NK-92 (cell line): ENCODE data around the gene AQR.
"Not testable (repeated sequence)": the region's sequence is repeated elsewhere in the genome, so short reads cannot be mapped to it uniquely, and the experiment has no call there.

Experiments
- DNase-seq: peaks from one replicate; lab custom pipeline; 2025; ENCODE audit not compliant: unreplicated experiment; lab: John Stamatoyannopoulos, UW

AQR gene

GRCh38 chr15:34964277-34964676 is 5.3 kb downstream of the AQR start:
- DNase-seq, result no peak

GRCh38 chr15:34953851-34954250 is 15.7 kb downstream of the AQR start:
- DNase-seq, result no peak

GRCh38 chr15:34952481-34952880 is 17.1 kb downstream of the AQR start:
- DNase-seq, result no peak

GRCh38 chr15:34951993-34952392 is 17.5 kb downstream of the AQR start:
- no peak for DNase-seq

GRCh38 chr15:34944936-34945335 is 24.6 kb downstream of the AQR start:
- DNase-seq, result no peak

GRCh38 chr15:34943711-34944110 is 25.8 kb downstream of the AQR start:
- DNase-seq, result no peak

- DNase-seq, result not testable (repeated sequence)
These were observed 26.3 kb downstream of the AQR start for GRCh38 chr15:34943264-34943663.

- DNase-seq, result no peak
These were observed 27.2 kb downstream of the AQR start for GRCh38 chr15:34942363-34942762.

- DNase-seq, result no peak
These were observed 27.7 kb downstream of the AQR start for GRCh38 chr15:34941831-34942230.

GRCh38 chr15:34941185-34941698 is 28.3 kb downstream of the AQR start:
- no peak for DNase-seq

- DNase-seq, result no peak
These were observed 36.0 kb downstream of the AQR start for GRCh38 chr15:34933432-34933975.

- DNase-seq, result not testable (repeated sequence)
These were observed 41.2 kb downstream of the AQR start for GRCh38 chr15:34928349-34928748.

GRCh38 chr15:34927726-34928125 is 41.8 kb downstream of the AQR start:
- DNase-seq, result no peak

- DNase-seq, result no peak
These were observed 55.2 kb downstream of the AQR start for GRCh38 chr15:34914317-34914716.

GRCh38 chr15:34905047-34905446 is 64.5 kb downstream of the AQR start:
- no peak for DNase-seq

- DNase-seq, result no peak
These were observed 65.0 kb downstream of the AQR start for GRCh38 chr15:34904527-34904926.

- DNase-seq, result no peak
These were observed 68.8 kb downstream of the AQR start for GRCh38 chr15:34900748-34901147.

- DNase-seq, result no peak
These were observed 73.4 kb downstream of the AQR start for GRCh38 chr15:34896183-34896582.

GRCh38 chr15:34893967-34894366 is 75.6 kb downstream of the AQR start:
- DNase-seq, result no peak

GRCh38 chr15:34892963-34893591 is 76.5 kb downstream of the AQR start:
- DNase-seq, result no peak

GRCh38 chr15:34890424-34890823 is 79.1 kb downstream of the AQR start:
- DNase-seq, result no peak

GRCh38 chr15:34889476-34889875 is 80.1 kb downstream of the AQR start:
- no peak for DNase-seq

- DNase-seq, result no peak
These were observed 83.4 kb downstream of the AQR start for GRCh38 chr15:34886134-34886533.
